ENCODE data around the gene ICAM3.
"Not testable (repeated sequence)": the region's sequence is repeated elsewhere in the genome, so short reads cannot be mapped to it uniquely, and the experiment has no call there.

ICAM3 gene, protein sequence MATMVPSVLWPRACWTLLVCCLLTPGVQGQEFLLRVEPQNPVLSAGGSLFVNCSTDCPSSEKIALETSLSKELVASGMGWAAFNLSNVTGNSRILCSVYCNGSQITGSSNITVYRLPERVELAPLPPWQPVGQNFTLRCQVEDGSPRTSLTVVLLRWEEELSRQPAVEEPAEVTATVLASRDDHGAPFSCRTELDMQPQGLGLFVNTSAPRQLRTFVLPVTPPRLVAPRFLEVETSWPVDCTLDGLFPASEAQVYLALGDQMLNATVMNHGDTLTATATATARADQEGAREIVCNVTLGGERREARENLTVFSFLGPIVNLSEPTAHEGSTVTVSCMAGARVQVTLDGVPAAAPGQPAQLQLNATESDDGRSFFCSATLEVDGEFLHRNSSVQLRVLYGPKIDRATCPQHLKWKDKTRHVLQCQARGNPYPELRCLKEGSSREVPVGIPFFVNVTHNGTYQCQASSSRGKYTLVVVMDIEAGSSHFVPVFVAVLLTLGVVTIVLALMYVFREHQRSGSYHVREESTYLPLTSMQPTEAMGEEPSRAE

GRCh38 chr19:10339380-10339960, at the start of gene ICAM3:
Gene ICAM3 (minus strand): TSS chr19:10339624. CDS start chr19:10339614, 10 bp downstream.
- no peak for DNase-seq

DNA sequence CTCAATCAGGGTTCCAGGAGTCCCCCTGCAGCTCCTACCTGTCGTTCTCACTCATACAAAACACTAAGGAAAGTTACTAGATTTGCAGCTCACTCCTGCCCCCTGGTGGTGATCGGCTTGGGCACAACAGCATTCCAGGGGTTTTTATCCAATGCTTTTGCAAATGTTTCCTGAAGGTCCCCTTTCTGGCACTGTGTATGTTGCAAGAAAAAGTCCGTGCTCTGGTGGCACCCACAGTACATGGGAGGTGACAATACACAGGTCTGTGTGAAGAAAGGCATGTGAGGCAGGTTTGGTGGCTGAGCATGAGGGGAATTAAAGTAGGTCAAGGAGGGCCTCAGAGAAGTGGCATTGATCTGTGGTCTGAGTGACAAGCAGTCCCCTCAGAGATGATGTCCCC, 49.5 kb upstream of the ICAM3 start:
- peak; percentile 43 for DNase-seq

GRCh38 chr19:10384580-10384979, 45.2 kb upstream of the ICAM3 start:
- DNase-seq: no peak

DNA sequence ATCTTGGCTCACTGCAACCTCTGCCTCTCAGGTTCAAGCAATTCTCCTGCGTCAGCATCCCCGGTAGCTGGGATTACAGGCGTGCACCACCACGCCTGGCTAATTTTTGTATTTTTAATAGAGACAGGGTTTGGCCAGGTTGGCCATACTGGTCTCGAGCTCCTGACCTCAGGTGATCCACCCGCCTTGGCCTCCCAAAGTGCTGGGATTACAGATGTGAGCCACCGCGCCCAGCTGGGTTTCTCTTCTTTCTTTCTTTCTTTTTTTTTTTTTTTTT, 43.7 kb upstream of the ICAM3 start:
- DNase-seq: not testable (repeated sequence)

GRCh38 chr19:10380313-10381102, 41.1 kb upstream of the ICAM3 start, which contains the start of gene TYK2:
Gene TYK2 (minus strand): TSS chr19:10380572. CDS start chr19:10378406, 2,166 bp downstream.
- peak; percentile 97 for DNase-seq

GRCh38 chr19:10379880-10380312, 40.5 kb upstream of the ICAM3 start:
- no peak for DNase-seq

- no peak for DNase-seq
Observed at GRCh38 chr19:10378124-10378523, 38.7 kb upstream of the ICAM3 start.

- DNase-seq: not testable (repeated sequence)
Observed at GRCh38 chr19:10377140-10377640, 37.8 kb upstream of the ICAM3 start.

- no peak for DNase-seq
Observed at GRCh38 chr19:10374931-10375330, 35.5 kb upstream of the ICAM3 start.

DNA sequence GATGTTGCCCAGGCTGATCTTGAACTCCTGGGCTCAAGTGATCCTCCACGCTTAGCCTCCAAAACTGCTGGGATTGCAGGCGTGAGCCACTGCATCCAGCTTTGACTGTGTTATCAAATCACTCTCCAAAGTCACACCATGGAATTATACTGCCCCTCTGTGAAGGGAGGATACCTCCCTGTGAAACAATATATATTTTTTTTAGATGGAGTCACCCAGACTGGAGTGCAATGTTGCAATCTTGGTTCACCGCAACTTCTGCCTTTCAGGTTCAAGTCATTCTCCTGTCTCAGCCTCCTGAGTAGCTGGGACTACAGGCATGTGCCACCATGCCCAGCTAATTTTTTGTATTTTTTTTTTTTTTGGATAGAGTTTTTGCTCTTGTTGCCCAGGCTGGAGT, 33.3 kb upstream of the ICAM3 start:
- DNase-seq: no peak

- no peak for DNase-seq
Observed at GRCh38 chr19:10368101-10368803, 28.8 kb upstream of the ICAM3 start.

DNA sequence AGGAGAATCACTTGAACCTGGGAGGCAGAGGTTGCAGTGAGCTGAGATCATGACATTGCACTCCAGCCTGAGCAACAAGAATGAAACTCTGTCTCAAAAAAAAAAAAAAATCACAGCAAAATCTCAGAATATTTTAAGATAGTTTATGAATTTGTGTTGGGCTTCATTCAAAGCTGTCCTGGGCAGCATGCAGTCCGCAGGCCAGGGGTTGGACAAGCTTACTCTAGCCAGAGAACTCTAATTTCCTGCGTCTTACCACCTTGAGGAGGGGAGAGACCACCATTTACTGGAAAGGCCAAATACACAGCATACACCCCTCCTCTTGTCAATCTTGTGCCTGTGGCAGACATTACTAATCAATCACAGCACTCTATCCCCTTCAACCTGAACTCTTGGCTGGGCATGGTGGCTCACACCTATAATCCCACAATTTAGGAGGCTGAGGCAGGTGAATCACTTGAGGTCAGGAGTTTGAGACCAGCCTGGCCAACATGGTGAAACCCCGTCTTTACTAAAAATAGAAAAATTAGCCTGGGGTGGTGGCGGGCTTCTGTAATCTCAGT, 27.6 kb upstream of the ICAM3 start:
- not testable (repeated sequence) for DNase-seq

GRCh38 chr19:10365518-10365917, 26.1 kb upstream of the ICAM3 start:
- no peak for DNase-seq

- no peak for DNase-seq
Observed at GRCh38 chr19:10364644-10365043, 25.2 kb upstream of the ICAM3 start.

GRCh38 chr19:10363789-10364281, 24.4 kb upstream of the ICAM3 start:
- no peak for DNase-seq

GRCh38 chr19:10362259-10362658, 22.8 kb upstream of the ICAM3 start:
- no peak for DNase-seq

DNA sequence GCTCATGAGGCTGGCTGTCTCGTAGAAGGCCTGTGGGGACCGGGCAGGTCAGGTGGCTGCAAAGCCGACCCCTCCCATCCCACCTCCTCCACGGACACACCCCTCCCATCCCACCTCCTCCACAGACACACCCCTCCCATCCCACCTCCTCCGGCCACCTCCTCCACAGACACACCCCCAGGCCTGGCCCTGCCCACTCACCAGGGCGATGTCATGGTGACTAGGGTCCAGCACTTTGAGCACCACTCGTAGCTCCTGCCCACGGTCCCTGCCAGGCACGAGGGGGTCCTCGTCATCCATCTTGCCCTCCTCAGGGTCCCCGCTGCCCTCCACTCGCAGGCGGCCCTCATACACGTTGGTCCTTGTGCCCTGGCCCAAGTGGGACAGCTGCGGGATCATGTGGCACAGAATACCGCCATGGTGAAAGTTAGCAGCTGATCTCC, 22.2 kb upstream of the ICAM3 start:
- DNase-seq: no peak

DNA sequence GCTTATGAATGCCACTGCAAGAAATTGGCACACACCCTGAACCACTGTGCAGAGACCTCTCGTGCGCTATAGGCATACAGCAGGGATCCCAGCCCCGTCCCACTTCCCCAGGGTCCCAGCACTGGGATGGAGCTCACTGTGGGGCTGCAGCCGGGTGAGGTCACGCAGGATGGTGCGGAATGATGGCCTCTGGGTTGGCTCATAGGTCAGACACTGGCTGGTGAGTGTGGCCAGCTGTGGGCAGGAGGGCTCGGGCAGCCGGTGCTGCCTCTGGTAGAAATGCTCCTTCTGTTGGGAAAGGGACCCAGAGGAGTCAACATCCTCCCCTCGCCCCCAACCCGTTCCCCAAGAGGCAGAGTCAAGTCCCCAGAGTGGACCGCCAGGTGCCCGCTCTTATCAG, 17.0 kb upstream of the ICAM3 start:
- no peak for DNase-seq

- DNase-seq: no peak
Observed at GRCh38 chr19:10353793-10354391, 14.5 kb upstream of the ICAM3 start.

DNA sequence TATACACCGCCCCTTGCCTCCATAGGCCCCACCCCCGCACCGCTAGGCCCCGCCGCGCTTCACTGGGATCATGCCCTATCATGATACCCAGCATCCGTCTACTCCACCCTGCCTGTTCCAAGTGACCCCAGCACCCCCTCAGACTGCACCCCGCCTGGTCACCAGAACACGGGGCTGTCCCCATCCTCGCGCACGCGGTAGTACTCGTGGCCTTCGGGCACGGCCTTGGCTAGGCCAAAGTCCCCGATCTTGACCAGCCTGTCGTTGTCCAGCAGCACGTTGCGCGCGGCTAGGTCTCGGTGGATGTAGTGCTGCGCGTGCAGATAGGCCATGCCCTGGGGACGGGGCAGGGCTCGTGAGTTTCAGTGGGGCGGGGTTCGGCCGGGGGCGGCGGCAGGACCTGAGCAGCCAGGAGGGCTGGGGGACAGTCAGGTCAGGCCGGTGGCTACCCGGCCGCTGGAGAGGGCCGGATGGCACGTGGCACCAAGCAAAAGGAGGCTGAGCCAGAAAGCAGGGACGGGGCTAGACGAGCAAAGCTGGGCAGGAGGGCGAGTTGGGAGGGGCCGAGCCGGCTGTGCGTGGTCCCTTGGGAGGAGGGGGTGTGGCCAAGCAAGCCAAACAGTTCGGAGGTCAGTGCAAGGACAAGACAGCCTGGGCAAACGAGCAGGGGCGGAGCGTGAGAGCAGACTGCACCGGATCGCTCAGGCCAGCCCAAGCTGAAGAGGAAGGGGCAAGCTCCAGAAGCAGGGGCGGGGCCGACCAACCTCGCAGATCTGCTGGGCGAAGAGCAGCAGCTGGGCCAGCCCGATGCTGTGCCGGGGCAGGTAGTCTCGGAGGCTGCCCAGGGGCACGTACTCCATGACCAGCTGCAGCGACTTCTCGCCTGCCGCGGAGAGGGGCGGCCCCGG, 13.6 kb upstream of the ICAM3 start:
- DNase-seq: no peak
